Measurements from ENCODE around the gene GNL3. TPM values are rescaled to one million over a fixed set of nuclear protein-coding genes. Genes with fewer than 3 reads are reported as not detected.
"Not testable (repeated sequence)": the region's sequence is repeated elsewhere in the genome, so short reads cannot be mapped to it uniquely, and the experiment has no call there.

GNL3 gene
- polyA plus RNA-seq, 2 of the 4 experiments (the other 2 are of a cell fraction): 125 to 139 TPM

GRCh38 chr3:52722491-52722890, 36.7 kb downstream of the GNL3 start (continued):
- TF ChIP-seq CHD2 (IDR thresholded peaks at IDR 0.05; ENCODE audit: low read length, partially characterized antibody): no peak

GRCh38 chr3:52723935-52724334, 38.1 kb downstream of the GNL3 start:
- DNase-seq (ENCODE audit: low read depth in 1 of 2, low spot score in 1 of 2): no peak
- no peak for FAIRE-seq
- TF ChIP-seq EHF (CRISPR knock-in tag; IDR thresholded peaks at IDR 0.05) (no peak), HES2 (IDR thresholded peaks at IDR 0.05) (no peak), ELK1 (IDR thresholded peaks at IDR 0.05; ENCODE audit: low read depth, low read length) (no peak), NR3C1 (IDR thresholded peaks at IDR 0.05) (no peak), CTCF (IDR thresholded peaks at IDR 0.05) (no peak), ZSCAN20 (CRISPR knock-in tag; IDR thresholded peaks at IDR 0.05) (no peak)
- Histone ChIP-seq H3K9me3 (no peaks in the 10 kb centered on the region), H3K4me2 (no peak overlapping the region), H3K4me1 (no peaks in the 10 kb centered on the region), H3K27ac (no peak overlapping the region), H3K4me3 (no peak overlapping the region)
- ChIA-PET CTCF (no interaction called here), POLR2A (no interaction called here)
- WGBS (ENCODE audit: missing lambda C conversion rate): 95% methylated on average over 5 of the region's 5 CpGs
- no peak for ATAC-seq

GRCh38 chr3:52724511-52724910, 38.7 kb downstream of the GNL3 start:
- CTCF ChIA-PET: no interaction called here
- ATAC-seq (no peak), DNase-seq (ENCODE audit: low read depth in 1 of 2, low spot score in 1 of 2) (no peak), FAIRE-seq (no peak)
- POLR2A ChIA-PET: no interaction called here
- no peaks in the 10 kb centered on the region for H3K4me1 ChIP-seq
- no peak overlapping the region for H3K4me3 ChIP-seq
- TF ChIP-seq E2F6 (IDR thresholded peaks at IDR 0.05; ENCODE audit: borderline replicate concordance, low read depth) (no peak), HEYL (CRISPR knock-in tag; IDR thresholded peaks at IDR 0.05) (no peak), HOXA7 (CRISPR knock-in tag; IDR thresholded peaks at IDR 0.05) (no peak), PBX3 (IDR thresholded peaks at IDR 0.05) (no peak), EHMT2 (IDR thresholded peaks at IDR 0.05; ENCODE audit: low read depth) (no peak), CHD2 (IDR thresholded peaks at IDR 0.05; ENCODE audit: low read length, partially characterized antibody) (no peak)
- no peaks in the 10 kb centered on the region for H3K9me3 ChIP-seq
- no peak overlapping the region for H3K4me2 ChIP-seq
- no peak overlapping the region for H3K27ac ChIP-seq
- WGBS (ENCODE audit: missing lambda C conversion rate): 96% methylated on average over 1 of the region's 1 CpG

- DNase-seq (ENCODE audit: low read depth in 1 of 2, low spot score in 1 of 2); H3K4me1 ChIP-seq; ATAC-seq; H3K27ac ChIP-seq; CTCF ChIA-PET; H3K4me2 ChIP-seq; POLR2A ChIA-PET; H3K4me3 ChIP-seq; H3K9me3 ChIP-seq; FAIRE-seq: not testable (repeated sequence)
- 79% methylated on average over 3 of the region's 3 CpGs for WGBS (ENCODE audit: missing lambda C conversion rate)
Measured at GRCh38 chr3:52728753-52729152, 42.9 kb downstream of the GNL3 start.

- TF ChIP-seq JUNB (IDR thresholded peaks at IDR 0.05) (no peak), KDM1A (IDR thresholded peaks at IDR 0.05; ENCODE audit: low read depth) (no peak), POLR2AphosphoS2 (conservative IDR thresholded peaks at IDR 0.05; ENCODE audit: low read length) (no peak), ZFP36 (IDR thresholded peaks at IDR 0.05; ENCODE audit: borderline replicate concordance, partially characterized antibody) (no peak), SMC3 (IDR thresholded peaks at IDR 0.05) (no peak), EP300 (IDR thresholded peaks at IDR 0.05) (no peak), FOSB (CRISPR knock-in tag; IDR thresholded peaks at IDR 0.05) (no peak), BCL3 (IDR thresholded peaks at IDR 0.05) (no peak), TFCP2L1 (CRISPR knock-in tag; IDR thresholded peaks at IDR 0.05) (no peak), CBX8 (IDR thresholded peaks at IDR 0.05) (no peak), ZNF302 (CRISPR knock-in tag; IDR thresholded peaks at IDR 0.05) (no peak)
- peaks cover 6% of the 10 kb centered on the region; the same call in 2 of the 3 replicates for H3K9me3 ChIP-seq
- DNase-seq (ENCODE audit: low read depth in 1 of 2, low spot score in 1 of 2) (no peak), ATAC-seq (no peak), FAIRE-seq (no peak)
- no peak overlapping the region for H3K4me2 ChIP-seq
- ChIA-PET POLR2A (no interaction called here), CTCF (interaction anchor here (1.0 to 1.4 kb wide), 2 partner anchors 11 to 13 kb away, joined by 3 to 4 read pairs; no protein-coding TSS in a partner anchor)
- H3K4me1 ChIP-seq: no peaks in the 10 kb centered on the region
- H3K4me3 ChIP-seq: no peak overlapping the region
- H3K27ac ChIP-seq: no peak overlapping the region
Measured at GRCh38 chr3:52730681-52731080, 44.8 kb downstream of the GNL3 start.

Measured in A549 (cell line).